ENCODE measurements around the gene TFEB. TPM values are rescaled to one million over a fixed set of nuclear protein-coding genes. Genes with fewer than 3 reads are reported as not detected.

TFEB gene
- total RNA-seq, 1 donor from 2014 or later = 3.1 TPM

- Mint-ChIP-seq H3K4me1 (ENCODE audit: low read depth, unreplicated experiment) (peaks cover 4% of the 10 kb centered on the region), H3K27me3 (ENCODE audit: unreplicated experiment) (peaks cover 3% of the 10 kb centered on the region), H3K27ac (ENCODE audit: unreplicated experiment) (no peak overlapping the region), H3K36me3 (ENCODE audit: unreplicated experiment) (no peaks in the 10 kb centered on the region), H3K9me3 (ENCODE audit: unreplicated experiment) (peaks cover 5% of the 10 kb centered on the region), H3K4me3 (ENCODE audit: unreplicated experiment) (no peak overlapping the region)
- DNase-seq = no peak
- no peak for TF ChIP-seq CTCF (IDR thresholded peaks at IDR 0.05; ENCODE audit: partially characterized antibody, unreplicated experiment)
Measured at GRCh38 chr6:41731561-41732086, 3.8 kb downstream of the TFEB start.

- H3K4me1 Mint-ChIP-seq (ENCODE audit: low read depth, unreplicated experiment) = peaks cover 2% of the 10 kb centered on the region
- peaks cover 3% of the 10 kb centered on the region for H3K9me3 Mint-ChIP-seq (ENCODE audit: unreplicated experiment)
- peaks cover 3% of the 10 kb centered on the region for H3K27me3 Mint-ChIP-seq (ENCODE audit: unreplicated experiment)
- H3K4me3 Mint-ChIP-seq (ENCODE audit: unreplicated experiment) = no peak overlapping the region
- TF ChIP-seq CTCF (IDR thresholded peaks at IDR 0.05; ENCODE audit: partially characterized antibody, unreplicated experiment) = no peak
- no peak overlapping the region for H3K27ac Mint-ChIP-seq (ENCODE audit: unreplicated experiment)
- H3K36me3 Mint-ChIP-seq (ENCODE audit: unreplicated experiment) = no peaks in the 10 kb centered on the region
- DNase-seq = no peak
Measured at GRCh38 chr6:41730531-41731436, 4.6 kb downstream of the TFEB start.

GRCh38 chr6:41729624-41730023, 5.8 kb downstream of the TFEB start:
- no peaks in the 10 kb centered on the region for H3K4me1 Mint-ChIP-seq (ENCODE audit: low read depth, unreplicated experiment)
- no peak for DNase-seq
- no peak overlapping the region for H3K27ac Mint-ChIP-seq (ENCODE audit: unreplicated experiment)
- no peak overlapping the region for H3K4me3 Mint-ChIP-seq (ENCODE audit: unreplicated experiment)
- no peaks in the 10 kb centered on the region for H3K36me3 Mint-ChIP-seq (ENCODE audit: unreplicated experiment)
- H3K27me3 Mint-ChIP-seq (ENCODE audit: unreplicated experiment) = no peaks in the 10 kb centered on the region
- peaks cover 3% of the 10 kb centered on the region for H3K9me3 Mint-ChIP-seq (ENCODE audit: unreplicated experiment)
- no peak for TF ChIP-seq CTCF (IDR thresholded peaks at IDR 0.05; ENCODE audit: partially characterized antibody, unreplicated experiment)

- TF ChIP-seq CTCF (IDR thresholded peaks at IDR 0.05; ENCODE audit: partially characterized antibody, unreplicated experiment) = no peak
- H3K4me3 Mint-ChIP-seq (ENCODE audit: unreplicated experiment) = no peak overlapping the region
- peaks cover 1% of the 10 kb centered on the region for H3K27me3 Mint-ChIP-seq (ENCODE audit: unreplicated experiment)
- DNase-seq = no peak
- no peaks in the 10 kb centered on the region for H3K4me1 Mint-ChIP-seq (ENCODE audit: low read depth, unreplicated experiment)
- H3K36me3 Mint-ChIP-seq (ENCODE audit: unreplicated experiment) = no peaks in the 10 kb centered on the region
- peaks cover 3% of the 10 kb centered on the region for H3K9me3 Mint-ChIP-seq (ENCODE audit: unreplicated experiment)
- no peak overlapping the region for H3K27ac Mint-ChIP-seq (ENCODE audit: unreplicated experiment)
Measured at GRCh38 chr6:41728954-41729353, 6.5 kb downstream of the TFEB start.

All from glutamatergic neuron (in vitro differentiated cells).